SU-DHL-6 (cell line): Measurements from ENCODE around the gene IL12RB2.

ENCODE experiments used
- H2AFZ ChIP-seq: fragments of 200-600 bp; sonication (generic); 2 replicates; pipeline ENCODE4 v1.6.1; 2014; ENCODE audit warnings: low read depth, mild to moderate bottlenecking, moderate library complexity, mixed read lengths, antibody characterized with exemption, low read length; ENCODE audit not compliant: severe bottlenecking
- H3F3A ChIP-seq: fragments of 200-600 bp; shearing (Covaris generic); 2 replicates; pipeline ENCODE4 v1.6.0; 2016; ENCODE audit warnings: antibody characterized with exemption, mild to moderate bottlenecking; ENCODE audit not compliant: insufficient read depth
- H3K27ac ChIP-seq: fragments of 200-600 bp; sonication (generic); 2 replicates; pipeline ENCODE4 v1.5.1; 2016; ENCODE audit warnings: low read depth, mild to moderate bottlenecking, low read length, moderate library complexity, mixed read lengths
- H3K27me3 ChIP-seq: fragments of 200-600 bp; sonication (generic), shearing (Covaris generic); 2 replicates; pipeline ENCODE4 v1.6.0; 2014; ENCODE audit warnings: mild to moderate bottlenecking, low read length
- H3K36me3 ChIP-seq: fragments of 200-600 bp; sonication (generic); 2 replicates; pipeline ENCODE4 v1.6.1; 2014; ENCODE audit warnings: mild to moderate bottlenecking, low read length, mixed read lengths
- H3K4me2 ChIP-seq: fragments of 300-600, 200-600 bp; shearing (Covaris generic), sonication (generic); 2 replicates; pipeline ENCODE4 v1.6.0; 2014; ENCODE audit warnings: low read length, low read depth, mild to moderate bottlenecking; ENCODE audit not compliant: poor library complexity, severe bottlenecking
- H3K4me3 ChIP-seq: fragments of 200-600 bp; sonication (generic); 2 replicates; pipeline ENCODE4 v1.5.1; 2014; ENCODE audit warnings: antibody characterized with exemption, low read length, mild to moderate bottlenecking, mixed read lengths; ENCODE audit not compliant: insufficient read depth, poor library complexity, severe bottlenecking
- H3K79me2 ChIP-seq: fragments of 200-600 bp; sonication (generic); 2 replicates; pipeline ENCODE4 v1.6.1; 2014; ENCODE audit warnings: mild to moderate bottlenecking, low read length, moderate library complexity; ENCODE audit not compliant: insufficient read depth
- H3K9ac ChIP-seq: fragments of 200-600 bp; sonication (generic); 2 replicates; pipeline ENCODE4 v1.7.0; 2014; ENCODE audit warnings: mild to moderate bottlenecking, low read length
- H3K9me2 ChIP-seq: fragments of 200-600 bp; sonication (generic); replicated peaks from 2 replicates; pipeline ENCODE4 v1.6.1; 2014; ENCODE audit warnings: low read length; ENCODE audit not compliant: insufficient read depth
- H3K9me3 ChIP-seq: fragments of 200-600 bp; sonication (generic); 2 replicates; pipeline ENCODE4 v1.6.1; 2014; ENCODE audit warnings: low read length, mixed read lengths; ENCODE audit not compliant: insufficient read depth
- H4K20me1 ChIP-seq: fragments of 200-600 bp; sonication (generic); 2 replicates; pipeline ENCODE4 v1.6.1; 2014; ENCODE audit warnings: low read depth, mild to moderate bottlenecking, antibody characterized with exemption, low read length, moderate library complexity, mixed read lengths
- CTCF ChIP-seq: fragments of 200-600 bp; sonication (generic); IDR thresholded peaks from one replicate; pipeline ENCODE4 v1.5.1; 2017; ENCODE audit warnings: antibody characterized with exemption, mild to moderate bottlenecking, low read length, moderate library complexity; ENCODE audit not compliant: insufficient read depth, poor library complexity, severe bottlenecking
- EZH2phosphoT487 ChIP-seq: fragments of 200-600 bp; sonication (generic), shearing (Covaris generic); conservative IDR thresholded peaks from 2 replicates; pipeline ENCODE4 v1.6.1; 2018; ENCODE audit warnings: mild to moderate bottlenecking, antibody characterized with exemption, low read length, moderate library complexity, mixed read lengths

The IL12RB2 gene

GRCh38 chr1:67308136-67308535 lies 463 bp downstream of the IL12RB2 start:
- Histone ChIP-seq H2AFZ (no peak overlapping the region), H3K9me3 (no peaks in the 10 kb centered on the region), H3K79me2 (no peaks in the 10 kb centered on the region), H3K4me2 (no peak overlapping the region), H3K36me3 (no peaks in the 10 kb centered on the region), H3K27ac (no peak overlapping the region), H3K9ac (no peak overlapping the region), H4K20me1 (no peaks in the 10 kb centered on the region), H3K4me3 (no peak overlapping the region), H3K27me3 (no peaks in the 10 kb centered on the region), H3F3A (no peaks in the 10 kb centered on the region), H3K9me2 (no peaks in the 10 kb centered on the region)
- TF ChIP-seq EZH2phosphoT487 (no peak), CTCF (no peak)

- Histone ChIP-seq H2AFZ (no peak overlapping the region), H3K9me2 (no peaks in the 10 kb centered on the region), H3K9me3 (no peaks in the 10 kb centered on the region), H4K20me1 (no peaks in the 10 kb centered on the region), H3K4me3 (no peak overlapping the region), H3F3A (no peaks in the 10 kb centered on the region), H3K27ac (no peak overlapping the region), H3K27me3 (no peaks in the 10 kb centered on the region), H3K79me2 (no peaks in the 10 kb centered on the region), H3K9ac (no peak overlapping the region), H3K36me3 (no peaks in the 10 kb centered on the region), H3K4me2 (no peak overlapping the region)
- TF ChIP-seq CTCF (no peak), EZH2phosphoT487 (no peak)
Observed at GRCh38 chr1:67312615-67313014, 4.9 kb downstream of the IL12RB2 start.

- no peak overlapping the region for H3K4me2 ChIP-seq
- H3K27ac ChIP-seq = no peak overlapping the region
- no peaks in the 10 kb centered on the region for H3K36me3 ChIP-seq
- no peaks in the 10 kb centered on the region for H3K9me3 ChIP-seq
- H3F3A ChIP-seq = no peaks in the 10 kb centered on the region
- no peaks in the 10 kb centered on the region for H3K79me2 ChIP-seq
- H3K9me2 ChIP-seq = no peaks in the 10 kb centered on the region
- H3K4me3 ChIP-seq = no peak overlapping the region
- H3K9ac ChIP-seq = no peak overlapping the region
- H4K20me1 ChIP-seq = no peaks in the 10 kb centered on the region
- no peaks in the 10 kb centered on the region for H3K27me3 ChIP-seq
- no peak overlapping the region for H2AFZ ChIP-seq
- TF ChIP-seq CTCF (no peak), EZH2phosphoT487 (no peak)
Observed at GRCh38 chr1:67313934-67314671, 6.4 kb downstream of the IL12RB2 start.
